ENCODE results near the gene NKD1.

DNA sequence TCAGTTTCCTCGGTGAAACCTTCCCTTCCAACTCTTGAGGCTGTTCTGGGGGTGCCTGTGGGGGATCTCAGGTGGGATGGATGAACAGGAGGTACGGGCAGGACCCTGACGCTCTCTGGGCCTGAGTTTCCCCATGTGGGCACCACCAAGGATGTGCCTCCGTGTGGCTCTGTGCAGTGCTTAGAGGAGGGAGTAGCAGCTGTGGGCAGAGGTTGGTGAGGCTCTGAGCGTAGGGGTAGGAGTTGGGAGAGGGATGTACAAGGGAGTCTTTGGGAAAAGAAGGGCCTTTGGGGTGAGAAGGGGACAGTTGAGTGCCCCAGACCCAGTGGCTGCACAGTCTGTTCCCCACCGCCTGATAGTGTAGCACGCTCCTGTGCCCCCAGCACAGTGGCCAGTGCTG is 73.8 kb downstream of the NKD1 start:
- TF ChIP-seq, protein P1, sequence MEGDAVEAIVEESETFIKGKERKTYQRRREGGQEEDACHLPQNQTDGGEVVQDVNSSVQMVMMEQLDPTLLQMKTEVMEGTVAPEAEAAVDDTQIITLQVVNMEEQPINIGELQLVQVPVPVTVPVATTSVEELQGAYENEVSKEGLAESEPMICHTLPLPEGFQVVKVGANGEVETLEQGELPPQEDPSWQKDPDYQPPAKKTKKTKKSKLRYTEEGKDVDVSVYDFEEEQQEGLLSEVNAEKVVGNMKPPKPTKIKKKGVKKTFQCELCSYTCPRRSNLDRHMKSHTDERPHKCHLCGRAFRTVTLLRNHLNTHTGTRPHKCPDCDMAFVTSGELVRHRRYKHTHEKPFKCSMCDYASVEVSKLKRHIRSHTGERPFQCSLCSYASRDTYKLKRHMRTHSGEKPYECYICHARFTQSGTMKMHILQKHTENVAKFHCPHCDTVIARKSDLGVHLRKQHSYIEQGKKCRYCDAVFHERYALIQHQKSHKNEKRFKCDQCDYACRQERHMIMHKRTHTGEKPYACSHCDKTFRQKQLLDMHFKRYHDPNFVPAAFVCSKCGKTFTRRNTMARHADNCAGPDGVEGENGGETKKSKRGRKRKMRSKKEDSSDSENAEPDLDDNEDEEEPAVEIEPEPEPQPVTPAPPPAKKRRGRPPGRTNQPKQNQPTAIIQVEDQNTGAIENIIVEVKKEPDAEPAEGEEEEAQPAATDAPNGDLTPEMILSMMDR (IDR thresholded peaks at IDR 0.05): no peak
- TF ChIP-seq POLR2A (IDR thresholded peaks at IDR 0.05): no peak

Data from adrenal gland (tissue), 5 donors.